ENCODE results near the gene DNAH14.

- TF ChIP-seq CTCF (IDR thresholded peaks at IDR 0.05) (no peak), EZH2 (IDR thresholded peaks at IDR 0.05; ENCODE audit: borderline replicate concordance, insufficient read depth, low read depth, low read length, poor library complexity, severe bottlenecking) (no peak)
Observed at GRCh38 chr1:225354906-225355305, 425.4 kb downstream of the DNAH14 start.

All from B cell (primary cell).